Measurements from ENCODE around the gene TMEM79. TPM values are rescaled to one million over a fixed set of nuclear protein-coding genes. Genes with fewer than 3 reads are reported as not detected.
A peak's percentile ranks its signal among the peaks of the same experiment; 100 is the strongest.
"Not testable (repeated sequence)": the region's sequence is repeated elsewhere in the genome, so short reads cannot be mapped to it uniquely, and the experiment has no call there.

Gene TMEM79
- polyA plus RNA-seq, 3 donors = 5.8 to 6.6 (median 6.5) TPM

- DNase-seq (ENCODE audit: extremely low read depth in 1 of 11, low read depth in 9 of 11, low spot score in 4 of 11) = peak in 10 of 11 donors; percentile 42 to 77 (median 63)
Measured at GRCh38 chr1:156291226-156292061, 7.3 kb downstream of the TMEM79 start.

GRCh38 chr1:156293098-156293434 lies 8.9 kb downstream of the TMEM79 start:
- no peak for DNase-seq (ENCODE audit: extremely low read depth in 1 of 11, low read depth in 9 of 11, low spot score in 4 of 11)

- no peak for DNase-seq (ENCODE audit: extremely low read depth in 1 of 11, low read depth in 9 of 11, low spot score in 4 of 11)
Measured at GRCh38 chr1:156293895-156294294, 9.8 kb downstream of the TMEM79 start.

- peak in 7 of 11 donors; percentile 44 to 67 (median 56) for DNase-seq (ENCODE audit: extremely low read depth in 1 of 11, low read depth in 9 of 11, low spot score in 4 of 11)
Measured at GRCh38 chr1:156295391-156295947, 11.3 kb downstream of the TMEM79 start, which contains the start of gene GLMP. GLMP (minus strand) TSS chr1:156295679; CDS start chr1:156295645, 34 bp downstream.

GRCh38 chr1:156298852-156299357 lies 14.8 kb downstream of the TMEM79 start, which contains the start of gene VHLL:
VHLL (minus strand) TSS chr1:156299307; CDS start chr1:156299189, 118 bp downstream.
- DNase-seq (ENCODE audit: extremely low read depth in 1 of 11, low read depth in 9 of 11, low spot score in 4 of 11) = no peak

- DNase-seq (ENCODE audit: extremely low read depth in 1 of 11, low read depth in 9 of 11, low spot score in 4 of 11) = no peak
Measured at GRCh38 chr1:156303241-156303640, 19.1 kb downstream of the TMEM79 start.

- no peak for DNase-seq (ENCODE audit: extremely low read depth in 1 of 11, low read depth in 9 of 11, low spot score in 4 of 11)
Measured at GRCh38 chr1:156305215-156305614, 21.1 kb downstream of the TMEM79 start.

GRCh38 chr1:156308078-156308477 lies 24.0 kb downstream of the TMEM79 start:
- DNase-seq (ENCODE audit: extremely low read depth in 1 of 11, low read depth in 9 of 11, low spot score in 4 of 11) = no peak

GRCh38 chr1:156310962-156311361 lies 26.8 kb downstream of the TMEM79 start:
- DNase-seq (ENCODE audit: extremely low read depth in 1 of 11, low read depth in 9 of 11, low spot score in 4 of 11) = no peak

GRCh38 chr1:156316909-156317308 lies 32.8 kb downstream of the TMEM79 start:
- DNase-seq (ENCODE audit: extremely low read depth in 1 of 11, low read depth in 9 of 11, low spot score in 4 of 11) = no peak

GRCh38 chr1:156319664-156320063 lies 35.5 kb downstream of the TMEM79 start:
- DNase-seq (ENCODE audit: extremely low read depth in 1 of 11, low read depth in 9 of 11, low spot score in 4 of 11) = peak in 3 of 11 donors; percentile 15 to 25 (median 19)

GRCh38 chr1:156320560-156320959 lies 36.4 kb downstream of the TMEM79 start:
- no peak for DNase-seq (ENCODE audit: extremely low read depth in 1 of 11, low read depth in 9 of 11, low spot score in 4 of 11)

GRCh38 chr1:156323179-156323578 lies 39.1 kb downstream of the TMEM79 start:
- not testable (repeated sequence) for DNase-seq (ENCODE audit: extremely low read depth in 1 of 11, low read depth in 9 of 11, low spot score in 4 of 11)

GRCh38 chr1:156336242-156336641 lies 52.1 kb downstream of the TMEM79 start:
- no peak for DNase-seq (ENCODE audit: extremely low read depth in 1 of 11, low read depth in 9 of 11, low spot score in 4 of 11)

GRCh38 chr1:156337052-156337887 lies 53.1 kb downstream of the TMEM79 start:
- DNase-seq (ENCODE audit: extremely low read depth in 1 of 11, low read depth in 9 of 11, low spot score in 4 of 11) = no peak

GRCh38 chr1:156337888-156338179 lies 53.7 kb downstream of the TMEM79 start:
- no peak for DNase-seq (ENCODE audit: extremely low read depth in 1 of 11, low read depth in 9 of 11, low spot score in 4 of 11)

GRCh38 chr1:156338180-156338976 lies 54.3 kb downstream of the TMEM79 start, which contains the start of the genes CCT3 and TSACC:
CCT3 (minus strand) TSS chr1:156338292; CDS start chr1:156338184, 108 bp downstream.
TSACC (plus strand) TSS chr1:156338526; CDS start chr1:156339758, 1,232 bp downstream.
- peak; percentile 98 to 100 (median 100) for DNase-seq (ENCODE audit: extremely low read depth in 1 of 11, low read depth in 9 of 11, low spot score in 4 of 11)
